Esophagus (tissue), 2 donors: ENCODE data around the gene FER. TPM values are rescaled to one million over a fixed set of nuclear protein-coding genes. Genes with fewer than 3 reads are reported as not detected.
"Not testable (repeated sequence)": the region's sequence is repeated elsewhere in the genome, so short reads cannot be mapped to it uniquely, and the experiment has no call there.

Experiments
- H3K27ac ChIP-seq, 2 donors: one replicate each; pipeline ENCODE4 v1.5.1; 2013; ENCODE audit warnings: low read depth in 2 of 2, mild to moderate bottlenecking in 2 of 2, inconsistent platforms in 1 of 2, low read length in 1 of 2, moderate library complexity in 1 of 2
- H3K27me3 ChIP-seq, 2 donors: one replicate each; pipeline ENCODE4 v1.6.1; 2013; ENCODE audit warnings: low read length in 2 of 2, control low read depth in 1 of 2, mild to moderate bottlenecking in 1 of 2; ENCODE audit not compliant: insufficient read depth in 2 of 2, control insufficient read depth in 1 of 2
- H3K36me3 ChIP-seq, 2 donors: one replicate each; pipeline ENCODE4 v1.6.1; 2013; ENCODE audit warnings: low read length in 1 of 2; ENCODE audit not compliant: control insufficient read depth in 2 of 2, insufficient read depth in 2 of 2
- H3K4me1 ChIP-seq, 2 donors: one replicate each; pipeline ENCODE4 v1.6.1; 2013; ENCODE audit warnings: low read length in 1 of 2; ENCODE audit not compliant: control insufficient read depth in 2 of 2, insufficient read depth in 2 of 2
- H3K4me3 ChIP-seq, 2 donors: one replicate each; pipeline ENCODE4 v1.5.1; 2013; ENCODE audit warnings: low read length in 2 of 2, mild to moderate bottlenecking in 2 of 2, low read depth in 1 of 2, moderate library complexity in 1 of 2
- H3K9me3 ChIP-seq, 2 donors: one replicate each; pipeline ENCODE4 v1.6.1; 2013; ENCODE audit warnings: mild to moderate bottlenecking in 2 of 2, low read depth in 1 of 2, low read length in 1 of 2, moderate library complexity in 1 of 2; ENCODE audit not compliant: control insufficient read depth in 2 of 2, insufficient read depth in 1 of 2
- WGBS, 2 donors: extraction: QIAGEN DNeasy Blood & Tissue Kit; methylation state at CpG; one replicate each; pipeline ENCODE4 v1.1.7; 2013; 5-methylcytosine and 5-hydroxymethylcytosine counted together
- polyA plus RNA-seq, 2 donors: library from polyadenylated mRNA; stranded (reverse); fragments of 200-250 nt; gene quantifications; one replicate each; pipeline ENCODE4 v1.2.3, GENCODE V29; 2013
- donor health status: healthy with polysubstance abuse.
- donor health status: Bipolar disorder and iron deficiency.

Gene FER
- polyA plus RNA-seq, 2 donors, result 3.2 to 5.1 TPM

DNA sequence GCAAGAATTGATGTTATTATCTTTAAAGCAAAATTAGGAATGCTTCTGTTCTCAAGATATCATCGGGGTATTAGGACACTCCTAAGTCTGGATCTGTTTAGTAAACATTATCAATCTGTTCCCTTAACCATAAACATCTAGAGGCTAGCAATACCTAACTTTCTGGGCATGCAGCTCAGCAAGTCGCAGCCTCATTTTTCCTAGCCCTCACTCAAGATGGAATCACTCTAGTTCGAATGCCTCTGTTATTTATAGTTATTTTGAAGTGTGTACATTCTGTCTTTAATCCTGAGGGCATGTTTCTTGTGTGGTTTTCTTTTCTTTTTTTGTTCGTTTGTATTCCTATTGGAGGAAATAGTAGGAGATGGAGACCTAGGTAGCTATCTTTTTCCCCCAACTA is 66.9 kb downstream of the FER start:
- H3K4me1 ChIP-seq, result peaks cover 2 to 4% of the 10 kb centered on the region in 2 donors
- H3K9me3 ChIP-seq, result peaks cover 0 to 5% of the 10 kb centered on the region in 2 donors
- 63 to 69% methylated on average over 4 of the region's 4 CpGs for WGBS, 2 donors
- no peak overlapping the region for H3K27ac ChIP-seq
- H3K27me3 ChIP-seq, result no peaks in the 10 kb centered on the region
- no peak overlapping the region for H3K4me3 ChIP-seq
- no peaks in the 10 kb centered on the region for H3K36me3 ChIP-seq

DNA sequence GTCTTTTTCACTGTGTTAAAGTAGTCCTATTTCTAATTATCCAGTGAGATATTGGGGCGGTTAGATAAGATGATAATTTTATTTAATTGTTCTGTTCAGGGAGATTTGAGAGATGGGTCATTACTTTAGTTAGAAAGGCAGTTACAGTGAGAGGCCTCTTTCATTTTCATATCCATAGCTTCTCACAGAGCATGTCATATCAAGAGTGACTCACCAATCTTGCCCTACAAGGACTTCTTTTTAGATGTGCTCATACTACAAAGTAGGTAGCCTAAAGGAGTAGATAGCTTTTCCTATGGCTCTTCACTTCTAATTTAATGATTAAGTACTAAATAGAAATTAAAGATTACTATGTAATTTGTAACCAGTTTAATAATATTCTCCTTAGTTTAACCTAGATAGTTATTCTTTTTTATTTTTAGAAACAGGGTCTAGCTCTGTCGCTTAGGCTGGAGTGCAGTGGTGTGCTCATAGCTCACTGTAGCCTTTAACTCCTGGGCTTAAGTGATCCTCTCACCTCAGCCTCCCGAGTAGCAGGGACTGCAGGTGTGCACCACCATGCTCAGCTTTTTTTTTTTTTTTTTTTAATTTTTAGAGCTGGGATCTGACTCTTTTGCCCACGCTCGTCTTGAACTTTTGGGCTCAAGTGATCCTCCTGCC is 71.0 kb downstream of the FER start:
- 93 to 96% methylated on average over 5 of the region's 5 CpGs for WGBS, 2 donors
- Histone ChIP-seq H3K27me3 (no peaks in the 10 kb centered on the region), H3K9me3 (no peaks in the 10 kb centered on the region), H3K4me1 (no peaks in the 10 kb centered on the region), H3K4me3 (no peak overlapping the region), H3K36me3 (no peaks in the 10 kb centered on the region), H3K27ac (no peak overlapping the region)

DNA sequence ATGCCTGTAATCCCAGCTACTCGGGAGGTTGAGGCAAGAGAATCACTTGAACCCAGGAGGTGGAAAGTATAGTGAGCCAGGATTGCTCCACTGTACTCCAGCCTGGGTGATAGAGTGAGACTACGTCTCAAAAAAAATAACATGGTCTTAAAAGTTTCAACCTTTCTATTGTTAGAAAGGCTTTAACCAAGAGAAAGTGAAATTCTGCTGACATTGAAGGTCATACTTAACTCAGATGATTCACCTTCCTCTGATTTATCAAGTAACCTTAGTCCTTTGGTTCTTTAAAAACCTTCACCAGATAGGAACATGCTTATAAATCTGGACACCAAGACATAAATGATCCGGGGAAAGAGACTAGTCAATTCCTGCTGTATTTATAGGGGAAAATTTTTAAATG is 73.3 kb downstream of the FER start:
- H3K9me3 ChIP-seq, result no peaks in the 10 kb centered on the region
- H3K27ac ChIP-seq, result no peak overlapping the region
- no peaks in the 10 kb centered on the region for H3K27me3 ChIP-seq
- no peak overlapping the region for H3K4me3 ChIP-seq
- WGBS, 2 donors, result 90 to 92% methylated on average over 3 of the region's 3 CpGs
- H3K4me1 ChIP-seq, result no peaks in the 10 kb centered on the region
- no peaks in the 10 kb centered on the region for H3K36me3 ChIP-seq

DNA sequence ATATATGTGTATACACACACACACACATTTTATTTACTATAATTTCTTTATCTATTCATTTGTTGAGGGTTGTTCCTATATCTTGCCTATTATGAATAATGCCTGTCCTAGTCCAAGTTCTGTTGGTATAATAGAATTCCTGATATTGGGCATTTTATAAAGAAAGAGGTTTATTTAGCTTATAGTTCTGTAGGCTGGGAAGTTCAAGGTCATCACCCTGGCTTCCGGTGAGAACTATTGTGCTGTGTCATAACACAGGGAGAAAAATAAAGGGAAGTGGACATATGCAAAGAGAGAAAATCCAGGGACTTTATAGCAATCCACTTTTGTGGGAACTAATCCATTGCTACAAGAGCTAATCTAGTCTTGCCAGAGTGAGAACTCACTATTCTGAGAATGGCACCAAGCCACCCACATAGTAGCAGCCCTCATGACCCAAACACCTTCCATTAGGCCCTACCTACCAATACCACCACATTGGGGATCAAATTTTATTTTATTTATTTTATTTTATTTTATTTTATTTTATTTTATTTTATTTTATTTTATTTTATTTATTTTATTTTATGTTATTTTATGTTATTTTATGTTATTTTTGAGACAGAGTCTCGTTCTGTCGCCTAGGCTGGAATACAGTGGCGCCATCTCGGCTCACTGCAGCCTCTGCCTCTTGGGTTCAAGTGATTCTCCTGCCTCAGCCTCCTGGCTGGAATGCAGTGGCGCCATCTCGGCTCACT is 74.7 kb downstream of the FER start:
- H3K9me3 ChIP-seq, result no peaks in the 10 kb centered on the region
- H3K4me1 ChIP-seq, result no peaks in the 10 kb centered on the region
- H3K27me3 ChIP-seq, result no peaks in the 10 kb centered on the region
- no peaks in the 10 kb centered on the region for H3K36me3 ChIP-seq
- no peak overlapping the region for H3K27ac ChIP-seq
- 97% methylated on average over 7 of the region's 7 CpGs for WGBS, 2 donors
- H3K4me3 ChIP-seq, result no peak overlapping the region

DNA sequence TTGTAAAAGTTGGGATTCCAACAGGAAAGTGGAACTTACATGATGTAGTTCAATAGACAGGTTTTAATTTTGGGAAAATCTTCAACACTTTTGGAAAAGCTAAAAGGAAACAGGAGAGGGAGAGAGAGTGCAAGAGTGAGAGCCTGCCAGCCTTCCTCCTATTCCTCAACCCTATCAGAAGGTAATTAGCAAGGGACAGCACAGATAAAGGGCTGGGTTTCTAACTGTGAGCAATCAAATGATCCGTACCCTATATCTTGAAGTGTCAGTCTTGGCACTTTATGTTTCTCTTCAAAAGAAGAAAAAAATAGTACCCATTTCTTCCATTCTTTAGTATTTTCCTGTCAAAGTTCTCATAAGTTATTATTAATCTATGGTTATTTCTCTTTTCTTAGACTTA is 79.4 kb downstream of the FER start:
- Histone ChIP-seq H3K27ac (no peak overlapping the region), H3K9me3 (no peaks in the 10 kb centered on the region), H3K36me3 (no peaks in the 10 kb centered on the region), H3K27me3 (no peaks in the 10 kb centered on the region), H3K4me3 (no peak overlapping the region), H3K4me1 (peaks cover 0 to 3% of the 10 kb centered on the region in 2 donors)
- WGBS, 2 donors, result 83 to 98% methylated on average over 1 of the region's 1 CpG

DNA sequence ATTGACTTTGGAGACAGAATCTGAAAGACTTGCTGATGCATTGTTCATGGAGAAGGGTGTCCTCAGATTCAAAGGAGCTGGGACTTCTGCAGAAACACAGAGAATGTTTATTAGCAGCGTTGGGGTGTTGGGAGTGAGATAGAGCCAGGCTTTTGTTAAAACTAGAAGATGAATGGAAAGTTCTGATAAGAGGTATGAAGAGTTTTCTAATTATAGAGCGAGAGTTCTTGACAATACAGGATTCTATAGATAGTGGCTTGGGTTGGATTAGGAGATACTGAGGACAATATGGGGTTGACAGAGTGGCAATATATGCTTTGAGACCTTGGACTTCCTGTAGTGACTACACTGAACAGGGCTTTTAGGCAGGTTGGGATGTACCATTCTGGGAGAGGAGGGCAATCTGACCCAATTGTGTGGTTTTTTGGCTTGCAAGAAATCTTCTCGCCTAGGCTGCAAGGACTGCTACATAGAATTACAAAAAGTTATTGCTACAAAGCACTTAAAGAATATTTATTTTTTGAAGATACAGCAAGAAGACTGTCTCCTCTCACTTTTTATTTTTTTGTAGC is 83.1 kb downstream of the FER start:
- no peaks in the 10 kb centered on the region for H3K9me3 ChIP-seq
- H3K36me3 ChIP-seq, result no peaks in the 10 kb centered on the region
- no peaks in the 10 kb centered on the region for H3K27me3 ChIP-seq
- WGBS, 2 donors, result 92 to 95% methylated on average over 3 of the region's 3 CpGs
- H3K4me3 ChIP-seq, result no peak overlapping the region
- H3K27ac ChIP-seq, result no peak overlapping the region
- H3K4me1 ChIP-seq, result peaks cover 0 to 3% of the 10 kb centered on the region in 2 donors

DNA sequence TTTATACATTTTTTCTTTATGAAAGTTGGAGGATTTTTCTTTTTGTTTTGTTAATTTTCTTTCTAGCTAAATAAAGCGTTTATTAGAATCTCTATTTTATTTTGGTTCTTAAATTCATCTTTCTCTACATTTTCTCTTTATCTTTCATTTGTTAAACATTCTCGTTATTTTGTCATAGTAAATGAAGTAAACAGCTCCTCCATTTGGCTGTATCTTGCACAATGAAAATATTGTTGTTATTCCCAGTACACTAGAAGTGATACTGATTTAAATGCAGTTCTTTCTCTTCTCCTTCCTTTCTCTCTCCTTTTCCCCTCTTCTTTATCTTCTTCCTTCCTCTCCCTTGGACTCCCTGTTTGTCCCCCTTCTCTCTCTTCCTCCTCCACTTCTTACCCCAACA is 88.8 kb downstream of the FER start:
- Histone ChIP-seq H3K9me3 (no peaks in the 10 kb centered on the region), H3K36me3 (peaks cover 0 to 3% of the 10 kb centered on the region in 2 donors), H3K4me1 (no peaks in the 10 kb centered on the region), H3K27me3 (no peaks in the 10 kb centered on the region), H3K4me3 (no peak overlapping the region), H3K27ac (no peak overlapping the region)
- 88 to 89% methylated on average over 2 of the region's 2 CpGs for WGBS, 2 donors

DNA sequence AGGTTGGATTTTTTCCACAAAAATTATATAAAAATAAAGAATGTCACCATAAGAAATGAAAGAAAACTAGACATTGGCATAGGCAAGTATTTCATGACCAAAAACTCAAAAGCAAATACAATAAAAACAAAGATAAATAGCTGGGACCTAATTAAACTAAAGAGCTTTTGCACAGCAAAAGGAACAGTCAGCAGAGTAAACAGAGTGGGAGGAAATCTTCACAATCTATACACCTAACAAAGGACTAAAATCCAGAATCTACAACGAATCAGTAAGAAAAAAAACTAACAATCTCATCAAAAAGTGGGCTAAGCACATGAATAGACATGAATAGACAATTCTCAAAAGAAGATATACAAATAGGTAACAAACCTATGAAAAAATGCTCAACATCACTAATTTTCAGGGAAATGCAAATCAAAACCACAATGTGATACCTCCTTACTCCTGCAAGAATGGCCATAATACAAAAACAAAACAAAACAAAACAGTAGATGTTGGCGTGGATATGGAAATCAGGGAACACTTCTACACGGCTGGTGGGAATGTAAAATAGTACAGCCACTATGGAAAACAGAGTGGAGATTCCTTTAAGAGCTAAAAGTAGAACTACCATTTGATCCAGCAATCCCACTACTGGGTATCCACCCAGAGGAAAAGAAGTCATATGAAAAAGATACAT is 94.7 kb downstream of the FER start:
- WGBS, 2 donors, result 77 to 85% methylated on average over 3 of the region's 3 CpGs

DNA sequence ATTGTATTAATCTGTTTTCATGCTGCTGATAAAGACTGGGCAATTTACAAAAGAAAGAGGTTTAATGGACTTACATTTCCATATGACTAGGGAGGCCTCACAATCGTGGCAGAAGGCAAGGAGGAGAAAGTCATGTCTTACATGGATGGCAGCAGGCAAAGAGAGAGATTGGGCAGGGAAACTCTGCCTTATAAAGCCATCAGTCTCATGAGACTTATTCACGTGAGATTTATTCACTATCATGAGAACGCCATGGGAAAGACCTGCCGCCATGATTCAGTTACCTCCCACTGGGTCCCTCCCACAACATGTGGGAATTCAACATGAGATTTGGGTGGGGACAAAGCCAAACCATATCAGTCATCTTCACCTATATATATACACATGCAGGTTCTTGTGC is 103.4 kb downstream of the FER start:
- WGBS, 2 donors, result 92 to 93% methylated on average over 4 of the region's 4 CpGs
- H3K36me3 ChIP-seq, H3K4me1 ChIP-seq, H3K9me3 ChIP-seq, H3K4me3 ChIP-seq, H3K27ac ChIP-seq, H3K27me3 ChIP-seq: not testable (repeated sequence)

More for the DNA sequence above, 94.7 kb downstream of the FER start:
- not testable (repeated sequence) for H3K4me3 ChIP-seq, H3K36me3 ChIP-seq, H3K27me3 ChIP-seq, H3K27ac ChIP-seq, H3K9me3 ChIP-seq, H3K4me1 ChIP-seq
